NCI-H226 (cell line): Measurements from ENCODE around the gene BACH1.
"Not testable (repeated sequence)": the region's sequence is repeated elsewhere in the genome, so short reads cannot be mapped to it uniquely, and the experiment has no call there.

Source experiments
- DNase-seq: peaks from one replicate; pipeline ENCODE4 v3.0.0-alpha.2; 2015

The BACH1 gene

GRCh38 chr21:29350246-29350779, 51.6 kb downstream of the BACH1 start:
- DNase-seq, result no peak

DNA sequence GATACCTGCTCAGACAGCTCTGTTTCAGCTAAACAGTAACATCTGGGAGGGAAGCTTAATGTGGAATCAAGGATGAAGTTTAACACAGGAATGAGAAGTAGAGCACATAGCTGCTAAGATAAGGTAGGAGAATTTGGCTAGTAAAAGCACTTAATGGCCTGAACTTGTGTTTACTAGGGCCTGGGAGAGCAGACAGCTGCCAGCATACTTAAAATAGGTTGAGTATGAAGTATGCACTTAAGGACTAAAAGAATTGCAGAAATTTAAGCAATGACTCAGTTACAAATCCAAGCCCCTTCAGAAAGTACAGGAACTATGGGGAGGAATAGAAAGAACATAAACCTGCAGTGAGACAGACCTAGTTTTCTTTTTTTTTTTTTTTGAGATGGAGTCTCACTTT, 53.0 kb downstream of the BACH1 start:
- DNase-seq, result peak; percentile 61

DNA sequence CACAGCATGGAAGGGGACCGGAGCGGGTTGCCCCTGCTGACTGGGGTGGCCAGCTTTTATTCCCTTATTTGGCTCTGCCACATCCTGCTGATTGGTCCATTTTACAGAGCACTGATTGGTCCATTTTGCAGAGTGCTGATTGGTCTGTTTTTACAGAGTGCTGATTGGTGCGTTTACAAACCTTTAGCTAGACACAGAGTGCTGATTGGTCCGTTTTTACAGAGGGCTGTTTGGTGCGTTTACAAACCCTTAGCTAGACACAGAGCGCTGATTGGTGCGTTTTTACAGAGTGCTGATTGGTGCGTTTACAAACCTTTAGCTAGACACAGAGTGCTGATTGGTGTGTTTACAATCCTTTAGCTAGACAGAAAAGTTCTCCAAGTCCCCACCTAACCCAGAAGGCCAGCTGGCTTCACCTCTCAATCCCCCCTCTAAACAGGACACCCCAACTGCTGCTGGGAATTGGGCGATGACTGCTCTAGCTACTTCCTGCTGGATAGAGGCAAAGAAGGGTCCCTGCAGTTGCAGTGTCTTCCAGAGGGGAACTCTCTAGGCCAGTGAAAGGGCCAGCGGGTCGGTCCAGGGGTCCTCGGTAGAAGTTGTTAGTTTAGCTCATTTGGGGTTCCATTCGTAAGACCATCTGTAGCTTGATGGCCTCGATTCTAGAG, 56.5 kb downstream of the BACH1 start:
- not testable (repeated sequence) for DNase-seq

- not testable (repeated sequence) for DNase-seq
These were observed 57.6 kb downstream of the BACH1 start for GRCh38 chr21:29356291-29356690.

- not testable (repeated sequence) for DNase-seq
These were observed 58.1 kb downstream of the BACH1 start for GRCh38 chr21:29356810-29357209.

DNA sequence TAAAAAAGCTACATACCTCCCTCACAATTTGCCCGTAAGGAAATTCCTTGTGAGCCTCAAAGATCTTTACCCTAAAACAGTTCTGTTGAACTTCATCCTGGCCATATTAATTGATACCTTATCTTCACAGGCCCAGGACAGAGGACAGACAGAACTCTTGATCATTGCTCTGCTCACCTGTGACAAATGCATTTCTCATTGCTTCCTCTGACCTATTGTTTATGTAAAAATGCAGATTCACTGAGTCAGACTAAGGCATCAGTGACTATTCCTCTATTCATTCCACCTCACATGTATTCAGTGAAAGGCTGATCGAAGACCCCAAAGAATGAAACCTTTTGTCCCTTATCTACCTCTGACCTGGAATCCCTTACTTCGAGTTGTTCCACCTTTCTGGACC, 61.0 kb downstream of the BACH1 start:
- no peak for DNase-seq

DNA sequence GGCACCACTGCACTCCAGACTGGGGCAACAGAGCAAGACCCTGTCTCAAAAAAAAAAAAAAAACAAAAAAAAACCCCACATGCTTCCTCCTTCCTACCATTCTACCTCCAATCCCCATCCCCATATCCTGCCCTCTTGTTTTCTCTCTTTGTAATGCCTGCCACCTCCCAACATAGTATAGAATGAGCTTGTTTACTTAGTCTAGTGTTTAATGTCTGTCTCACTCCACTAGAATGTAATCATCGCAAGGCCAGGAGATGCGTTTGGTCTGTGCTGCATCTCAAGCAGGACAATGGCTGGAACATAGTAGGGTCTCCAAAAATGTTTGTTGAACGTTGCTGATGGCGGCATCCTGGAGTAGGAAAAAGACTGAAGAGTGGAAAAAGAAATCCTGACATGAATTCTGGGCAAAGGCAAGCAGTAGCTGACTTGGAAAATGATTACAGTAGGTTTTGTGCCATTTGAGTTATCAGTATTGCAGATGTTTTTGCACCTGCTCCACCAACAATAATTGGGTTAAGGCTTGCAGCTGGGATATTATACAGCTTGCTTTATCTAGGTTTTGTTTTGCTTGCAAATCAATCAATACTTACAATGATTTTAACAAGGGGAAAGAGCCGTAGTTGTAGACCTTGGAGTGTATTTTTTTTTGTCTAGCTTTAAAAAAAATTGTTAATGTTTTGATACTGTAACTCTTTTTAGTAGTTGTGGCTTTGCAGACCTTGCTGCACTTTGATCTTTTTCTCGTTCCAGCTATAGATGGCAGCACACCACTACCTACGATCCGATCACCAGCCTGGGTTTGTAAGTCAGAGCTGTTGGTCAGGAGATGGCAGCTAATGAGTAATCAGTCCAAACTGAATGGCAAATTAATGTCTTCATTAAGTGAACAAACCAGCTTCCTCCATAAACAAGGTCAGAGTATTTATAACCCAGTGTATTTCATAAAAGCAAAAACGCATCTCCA, 62.4 kb downstream of the BACH1 start:
- DNase-seq, result no peak

DNA sequence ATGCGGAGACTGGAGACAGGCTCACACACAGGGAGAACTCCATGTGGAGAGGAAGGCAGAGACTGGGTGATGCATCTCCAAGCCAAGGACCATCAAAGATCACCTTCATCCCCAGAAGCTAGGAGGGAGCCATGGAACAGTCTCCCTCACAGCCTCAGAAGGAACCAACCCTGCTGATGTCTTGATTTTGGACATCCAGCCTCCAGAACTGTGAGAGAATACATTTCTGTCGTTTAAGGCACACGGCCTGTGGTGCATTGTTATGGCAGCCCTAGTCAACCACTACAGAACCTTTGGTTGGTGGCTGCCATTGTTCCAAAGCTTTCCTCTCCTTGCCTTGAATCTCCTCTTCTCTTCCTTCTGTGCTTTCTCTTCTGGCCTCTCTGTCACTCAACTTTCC, 64.0 kb downstream of the BACH1 start:
- no peak for DNase-seq

GRCh38 chr21:29365661-29366265, 67.0 kb downstream of the BACH1 start:
- DNase-seq, result no peak

DNA sequence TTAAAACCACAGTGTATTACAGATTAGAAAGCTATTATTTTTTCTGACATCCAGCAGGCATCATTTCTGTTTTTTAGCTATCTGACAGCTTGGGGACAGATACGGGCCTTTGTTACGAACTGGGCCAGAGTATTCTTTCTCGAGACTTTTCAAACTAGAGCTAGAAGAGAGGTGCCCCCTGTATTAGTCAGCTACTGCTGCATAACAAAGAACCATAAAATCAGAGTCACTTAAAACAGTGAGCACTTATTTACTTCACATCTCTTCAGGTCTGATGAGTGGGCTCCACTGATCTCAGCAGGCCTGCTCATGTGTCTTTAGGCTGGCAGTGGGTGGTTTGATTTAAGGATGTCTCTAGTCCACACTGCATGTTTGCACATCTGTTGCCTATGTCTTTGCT, 67.8 kb downstream of the BACH1 start:
- DNase-seq, result no peak

DNA sequence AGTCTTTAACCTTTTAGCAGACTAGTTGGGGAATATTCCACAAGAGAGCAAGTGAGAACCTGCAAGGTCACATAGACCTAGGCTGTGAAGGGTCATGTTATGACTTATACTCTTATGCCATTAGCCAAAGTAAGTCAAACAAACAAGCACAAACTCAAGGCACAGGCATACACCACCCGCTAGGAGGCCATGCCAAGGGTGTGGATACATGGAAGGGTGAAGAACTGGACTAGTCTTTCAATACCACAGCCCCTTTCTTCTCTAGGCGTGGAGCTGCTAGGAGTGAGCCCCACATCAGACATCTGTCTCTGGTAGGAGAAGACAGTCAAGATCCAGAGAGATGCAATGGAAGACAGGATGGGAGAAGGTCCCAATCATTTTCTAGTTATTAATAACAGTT, 68.6 kb downstream of the BACH1 start:
- DNase-seq, result no peak

DNA sequence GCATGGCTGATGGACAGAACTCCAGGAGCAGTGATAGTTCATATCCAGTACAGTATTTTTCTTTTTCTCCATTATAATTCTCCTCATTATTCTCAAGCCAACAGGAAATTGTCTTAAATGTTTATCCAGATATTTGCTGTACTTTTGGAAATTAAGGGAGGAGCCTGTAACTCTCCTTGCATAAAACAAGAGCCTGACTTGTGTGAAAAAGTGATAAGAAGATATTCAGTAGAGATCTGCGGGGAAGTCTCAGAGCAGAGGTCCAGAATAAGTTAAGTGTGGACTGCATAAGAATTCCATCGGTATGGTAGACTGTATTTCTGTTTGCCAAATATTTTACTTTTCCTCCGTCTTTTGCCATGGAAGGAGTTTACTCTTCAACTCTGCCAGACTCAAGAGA, 70.2 kb downstream of the BACH1 start:
- no peak for DNase-seq

- DNase-seq, result no peak
These were observed 72.7 kb downstream of the BACH1 start for GRCh38 chr21:29371464-29371863.

- peak; percentile 44 for DNase-seq
These were observed 73.5 kb downstream of the BACH1 start for GRCh38 chr21:29372063-29372802.

GRCh38 chr21:29374481-29374880, 75.8 kb downstream of the BACH1 start:
- no peak for DNase-seq

DNA sequence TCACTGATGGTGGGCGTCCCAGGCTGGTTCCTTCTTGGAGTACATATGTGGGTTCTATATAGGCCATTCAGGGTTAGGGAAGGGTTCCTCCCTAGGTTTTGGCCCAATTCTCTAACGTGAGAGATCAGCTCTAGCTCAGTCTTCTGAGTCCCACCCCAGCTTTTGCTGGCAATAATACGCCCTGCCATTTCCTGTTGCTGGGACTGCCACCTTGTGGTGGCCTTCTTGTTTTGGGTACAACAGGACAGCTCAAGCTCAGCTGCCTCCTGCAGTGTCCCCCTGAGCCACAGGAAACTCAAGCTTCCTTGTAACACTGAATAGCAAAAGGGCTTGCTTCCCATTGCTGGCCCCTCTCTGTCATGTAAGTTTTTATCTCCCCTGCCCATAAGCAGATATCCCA, 77.8 kb downstream of the BACH1 start:
- no peak for DNase-seq

GRCh38 chr21:29377266-29377665, 78.5 kb downstream of the BACH1 start:
- DNase-seq, result no peak

- DNase-seq, result peak; percentile 36
These were observed 80.1 kb downstream of the BACH1 start for GRCh38 chr21:29378832-29379231.

DNA sequence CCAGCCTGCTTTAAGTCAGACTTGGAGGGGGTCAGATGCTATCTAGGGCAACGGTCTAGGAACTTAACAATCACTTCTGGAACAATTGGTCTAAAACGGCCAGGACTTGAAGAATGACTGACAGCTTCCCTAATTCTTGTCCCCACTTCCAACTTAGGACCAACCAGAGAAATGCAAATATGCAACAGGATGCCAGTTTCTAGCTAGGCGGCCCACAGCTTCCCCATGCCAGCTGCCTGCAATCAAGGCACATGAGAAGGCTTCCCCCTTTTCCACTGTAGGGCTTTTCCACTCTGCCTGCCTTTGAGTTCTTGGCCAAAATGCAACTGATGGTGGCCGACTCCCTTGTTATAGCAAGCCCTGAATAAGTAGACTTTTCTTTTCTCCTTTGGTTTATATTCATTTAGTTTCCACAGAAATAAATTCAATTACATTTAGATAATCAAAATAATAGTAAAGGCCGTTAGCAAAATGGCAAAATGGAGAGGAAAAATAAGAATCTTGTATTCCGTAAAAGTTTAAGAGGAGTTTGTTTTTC, 80.9 kb downstream of the BACH1 start:
- DNase-seq, result no peak

DNA sequence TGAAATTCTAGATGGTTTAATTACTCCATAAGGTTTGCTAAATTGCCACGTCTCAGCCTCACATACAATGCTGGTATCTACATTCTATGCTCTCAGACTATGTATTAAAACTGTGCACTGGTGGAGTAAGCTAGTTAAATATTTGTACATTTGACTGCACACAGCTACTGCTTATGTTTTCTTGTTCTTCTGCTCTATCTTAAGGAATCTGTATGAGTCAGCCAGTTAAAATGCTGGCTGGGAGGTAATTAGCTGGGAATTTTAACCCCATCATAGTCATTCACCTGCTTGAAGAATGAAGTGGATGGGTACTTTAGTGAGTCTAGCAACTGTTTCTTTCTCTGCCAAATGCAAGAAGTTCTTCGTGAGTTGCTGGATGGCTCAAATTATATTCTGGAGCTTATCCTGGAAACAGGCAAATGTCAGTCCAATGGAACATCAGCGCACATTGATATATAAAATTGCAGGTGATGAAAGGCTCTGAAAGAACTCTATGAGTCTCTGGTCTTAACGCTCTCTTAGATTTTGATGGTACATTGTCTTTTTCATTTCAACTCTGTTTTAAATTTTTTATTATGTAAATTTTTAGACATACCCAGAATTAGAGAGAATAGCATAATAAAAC, 83.4 kb downstream of the BACH1 start:
- peak; percentile 69 for DNase-seq

- DNase-seq, result no peak
These were observed 86.1 kb downstream of the BACH1 start for GRCh38 chr21:29384683-29385359.
